CD14-positive monocyte (primary cell): ENCODE results near the gene KCNIP3. TPM values are rescaled to one million over a fixed set of nuclear protein-coding genes. Genes with fewer than 3 reads are reported as not detected.

ENCODE experiments used
- DNase-seq, 3 donors: peaks; one replicate each; pipeline ENCODE4 v3.0.0-alpha.2; 2011 to 2022
- H2AFZ ChIP-seq: 2 replicates; pipeline ENCODE4 v1.6.0; 2012; ENCODE audit warnings: mild to moderate bottlenecking, low read depth, low read length, inconsistent platforms; ENCODE audit not compliant: insufficient read depth, poor library complexity, severe bottlenecking
- H3K27ac ChIP-seq, 2 donors: 1 replicate in 1 of 2; 2 replicates in 1 of 2; pipeline ENCODE4 v1.5.1; 2012 to 2013; ENCODE audit warnings: low read length in 2 of 2, control low read depth in 1 of 2, inconsistent platforms in 1 of 2, low read depth in 1 of 2, mild to moderate bottlenecking in 1 of 2
- H3K27me3 ChIP-seq, 2 donors: one replicate each; pipeline versions ENCODE4 v1.6.0 to v1.6.1; 2011 to 2013; ENCODE audit warnings: low read length in 2 of 2; ENCODE audit not compliant: control insufficient read depth in 2 of 2, insufficient read depth in 2 of 2
- H3K36me3 ChIP-seq, 2 donors: replicated peaks in 1 of 2; 1 replicate in 1 of 2; 2 replicates in 1 of 2; pipeline versions ENCODE4 v1.5.1 to v1.6.1; 2012 to 2013; ENCODE audit warnings: low read length in 2 of 2, control low read depth in 1 of 2, inconsistent platforms in 1 of 2, mild to moderate bottlenecking in 1 of 2; ENCODE audit not compliant: insufficient read depth in 2 of 2, control insufficient read depth in 1 of 2
- H3K4me1 ChIP-seq, 2 donors: 1 replicate in 1 of 2; 2 replicates in 1 of 2; pipeline versions ENCODE4 v1.5.1 to v1.6.1; 2012 to 2013; ENCODE audit warnings: low read length in 2 of 2, control low read depth in 1 of 2, inconsistent platforms in 1 of 2, mild to moderate bottlenecking in 1 of 2, moderate library complexity in 1 of 2; ENCODE audit not compliant: insufficient read depth in 2 of 2, control insufficient read depth in 1 of 2
- H3K4me2 ChIP-seq: replicated peaks from 2 replicates; pipeline ENCODE3; 2012; ENCODE audit warnings: low read length, moderate library complexity, mild to moderate bottlenecking; ENCODE audit not compliant: poor library complexity, severe bottlenecking; ENCODE audit errors: extremely low read depth
- H3K4me3 ChIP-seq, 3 experiments: fragments of 200-600 bp in 1 of 3; sonication (generic) in 1 of 3; replicated peaks in 1 of 3; 1 replicate in 2 of 3; 2 replicates in 1 of 3; pipeline ENCODE4 v1.5.1; 2011 to 2013; ENCODE audit warnings: low read length in 3 of 3, mild to moderate bottlenecking in 3 of 3, control low read depth in 2 of 3, low read depth in 2 of 3, inconsistent platforms in 1 of 3, moderate library complexity in 1 of 3
- H3K79me2 ChIP-seq: 2 replicates; pipeline ENCODE4 v1.6.0; 2012; ENCODE audit warnings: mild to moderate bottlenecking, control low read depth, inconsistent platforms, low read length, moderate library complexity; ENCODE audit not compliant: insufficient read depth
- H3K9ac ChIP-seq: 2 replicates; pipeline ENCODE4 v1.6.0; 2017; ENCODE audit warnings: low read length, mild to moderate bottlenecking; ENCODE audit not compliant: insufficient read depth, poor library complexity, severe bottlenecking
- H3K9me3 ChIP-seq, 2 donors: replicated peaks in 1 of 2; 1 replicate in 1 of 2; 2 replicates in 1 of 2; pipeline versions ENCODE4 v1.5.1 to v1.6.1; 2012 to 2013; ENCODE audit warnings: low read length in 2 of 2, control low read depth in 1 of 2; ENCODE audit not compliant: control insufficient read depth in 1 of 2, insufficient read depth in 1 of 2
- H4K20me1 ChIP-seq: 2 replicates; pipeline ENCODE4 v1.6.0; 2012; ENCODE audit warnings: mild to moderate bottlenecking, low read length, control low read depth, moderate library complexity; ENCODE audit not compliant: insufficient read depth
- H3K27ac Mint-ChIP-seq, 7 donors: one replicate each; pipeline ENCODE4 v1.8.0; 2020; ENCODE audit warnings: mild to moderate bottlenecking in 7 of 7, mixed read lengths in 7 of 7, moderate library complexity in 6 of 7, inconsistent platforms in 2 of 7
- H3K27me3 Mint-ChIP-seq, 3 donors: one replicate each; pipeline ENCODE4 v1.8.0; 2021 to 2022; ENCODE audit warnings: low read depth in 3 of 3, mild to moderate bottlenecking in 3 of 3, mixed read lengths in 3 of 3, moderate library complexity in 3 of 3, inconsistent platforms in 1 of 3
- H3K36me3 Mint-ChIP-seq, 2 donors: one replicate each; pipeline ENCODE4 v1.8.0; 2020; ENCODE audit warnings: mixed read lengths in 2 of 2, inconsistent platforms in 1 of 2, mild to moderate bottlenecking in 1 of 2
- H3K4me1 Mint-ChIP-seq: one replicate; pipeline ENCODE4 v1.8.0; 2020; ENCODE audit warnings: mild to moderate bottlenecking, mixed read lengths
- H3K4me3 Mint-ChIP-seq, 2 donors: one replicate each; pipeline ENCODE4 v1.8.0; 2020; ENCODE audit warnings: mild to moderate bottlenecking in 2 of 2, mixed read lengths in 2 of 2, moderate library complexity in 1 of 2
- H3K9me3 Mint-ChIP-seq, 7 donors: one replicate each; pipeline ENCODE4 v1.8.0; 2020 to 2022; ENCODE audit warnings: mixed read lengths in 7 of 7, mild to moderate bottlenecking in 6 of 7, moderate library complexity in 6 of 7, inconsistent platforms in 2 of 7
- WGBS: methylation state at CpG from one replicate; pipeline ENCODE4 v1.1.5; 2013; ENCODE audit warnings: missing lambda C conversion rate; ENCODE audit not compliant: insufficient coverage; 5-methylcytosine and 5-hydroxymethylcytosine counted together
- intact Hi-C, 2 donors: fragments of 100-400 bp; cut with micrococcal nuclease; formaldehyde crosslinking; loops; one replicate each; pipeline versions ENCODE4 v1.15.0 to v1.15.1; 2023
- polyA plus RNA-seq, 3 donors: library from polyadenylated mRNA; depleted of rRNA in 1 of 3; unstranded in 2 of 3; stranded (reverse) in 1 of 3; fragments of 300-500 nt in 2 of 3; fragments of >200 nt in 1 of 3; fragmentation: Illumina TruSeq in 2 of 3; gene quantifications; 1 replicate in 2 of 3; 2 replicates in 1 of 3; pipeline ENCODE4 v1.2.3, GENCODE V29; 2012 to 2021
- TF ChIP-seq, protein P1 (sequence below): fragments of 200-600 bp; IDR thresholded peaks from one replicate; pipeline ENCODE4 v1.8.0; 2022; ENCODE audit warnings: antibody characterized with exemption, mild to moderate bottlenecking

KCNIP3 gene
- polyA plus RNA-seq, 3 donors = not detected

DNA sequence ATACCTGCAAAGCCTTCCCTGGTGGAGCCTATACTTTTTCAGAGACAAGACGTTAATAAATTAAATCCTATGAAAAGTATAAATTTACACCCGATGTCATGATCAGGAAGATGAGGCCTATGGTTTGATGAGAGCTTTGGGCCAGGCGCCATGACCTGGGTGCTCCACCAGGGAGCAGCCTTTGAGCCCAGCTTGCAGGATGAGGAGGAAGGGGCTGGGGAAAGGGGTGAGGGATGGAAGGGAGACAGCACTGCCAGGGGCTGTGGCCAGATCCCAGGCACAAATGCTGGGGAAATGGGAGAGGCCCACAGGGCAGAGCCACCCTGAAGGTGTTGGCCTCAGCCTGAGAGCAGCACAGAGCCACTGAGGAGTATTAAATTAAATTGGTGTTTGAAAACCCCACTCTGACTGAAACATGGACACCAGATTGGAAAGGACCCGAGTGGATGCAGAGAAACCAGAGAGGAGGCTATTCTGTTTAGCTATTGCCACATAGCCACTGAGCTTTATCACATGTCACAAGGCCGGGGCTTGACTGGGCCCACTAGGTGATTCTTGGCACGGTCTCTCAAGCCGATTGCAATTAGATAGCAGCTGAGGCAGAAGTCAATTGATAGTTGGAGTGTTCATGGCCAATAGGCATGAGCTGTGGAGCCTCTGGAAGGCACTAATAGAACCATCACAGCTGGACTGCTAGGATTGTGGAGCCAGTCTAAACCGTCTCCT lies 95.7 kb downstream of the KCNIP3 start:
- Histone ChIP-seq H4K20me1 (no peaks in the 10 kb centered on the region), H2AFZ (no peak overlapping the region), H3K4me3 (no peak overlapping the region), H3K79me2 (no peaks in the 10 kb centered on the region), H3K4me1 (no peaks in the 10 kb centered on the region), H3K4me2 (no peak overlapping the region), H3K36me3 (no peaks in the 10 kb centered on the region), H3K9me3 (no peaks in the 10 kb centered on the region), H3K27ac (no peak overlapping the region), H3K27me3 (no peaks in the 10 kb centered on the region), H3K9ac (no peak overlapping the region)
- TF ChIP-seq, protein P1, sequence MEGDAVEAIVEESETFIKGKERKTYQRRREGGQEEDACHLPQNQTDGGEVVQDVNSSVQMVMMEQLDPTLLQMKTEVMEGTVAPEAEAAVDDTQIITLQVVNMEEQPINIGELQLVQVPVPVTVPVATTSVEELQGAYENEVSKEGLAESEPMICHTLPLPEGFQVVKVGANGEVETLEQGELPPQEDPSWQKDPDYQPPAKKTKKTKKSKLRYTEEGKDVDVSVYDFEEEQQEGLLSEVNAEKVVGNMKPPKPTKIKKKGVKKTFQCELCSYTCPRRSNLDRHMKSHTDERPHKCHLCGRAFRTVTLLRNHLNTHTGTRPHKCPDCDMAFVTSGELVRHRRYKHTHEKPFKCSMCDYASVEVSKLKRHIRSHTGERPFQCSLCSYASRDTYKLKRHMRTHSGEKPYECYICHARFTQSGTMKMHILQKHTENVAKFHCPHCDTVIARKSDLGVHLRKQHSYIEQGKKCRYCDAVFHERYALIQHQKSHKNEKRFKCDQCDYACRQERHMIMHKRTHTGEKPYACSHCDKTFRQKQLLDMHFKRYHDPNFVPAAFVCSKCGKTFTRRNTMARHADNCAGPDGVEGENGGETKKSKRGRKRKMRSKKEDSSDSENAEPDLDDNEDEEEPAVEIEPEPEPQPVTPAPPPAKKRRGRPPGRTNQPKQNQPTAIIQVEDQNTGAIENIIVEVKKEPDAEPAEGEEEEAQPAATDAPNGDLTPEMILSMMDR = no peak
- Mint-ChIP-seq H3K27ac (no peak overlapping the region), H3K4me1 (peaks cover 3% of the 10 kb centered on the region), H3K27me3 (peaks cover 0 to 12% (median 6%) of the 10 kb centered on the region in 3 donors), H3K9me3 (peaks cover 0 to 3% (median 0%) of the 10 kb centered on the region in 7 donors), H3K4me3 (no peak overlapping the region), H3K36me3 (no peaks in the 10 kb centered on the region)
- DNase-seq = no peak
- 92% methylated on average over 5 of the region's 8 CpGs for WGBS
- intact Hi-C loops = no loop called here

DNA sequence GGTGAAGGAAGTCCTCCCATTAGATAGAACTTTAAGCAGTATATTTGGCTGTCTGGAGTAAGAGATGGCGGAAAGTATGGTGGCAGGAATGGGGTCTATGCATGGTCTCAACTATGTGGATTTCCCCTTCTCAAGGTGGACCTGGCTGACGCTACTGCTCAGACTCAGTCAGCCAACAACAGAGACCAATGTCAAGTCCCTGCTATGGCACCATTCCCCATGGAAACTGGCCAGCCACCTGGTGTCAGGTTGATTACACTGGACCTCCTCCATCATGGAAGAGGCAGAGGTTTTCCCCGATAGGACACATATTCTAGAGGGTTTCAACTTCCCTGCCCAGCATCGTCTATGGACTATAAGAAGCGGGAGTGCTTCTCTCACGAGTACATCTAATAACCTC lies 96.8 kb downstream of the KCNIP3 start:
- Mint-ChIP-seq H3K4me1 (peaks cover 3% of the 10 kb centered on the region), H3K27me3 (peaks cover 0 to 12% (median 6%) of the 10 kb centered on the region in 3 donors), H3K36me3 (no peaks in the 10 kb centered on the region), H3K4me3 (no peak overlapping the region), H3K9me3 (peaks cover 0 to 4% (median 0%) of the 10 kb centered on the region in 7 donors), H3K27ac (no peak overlapping the region)
- H3K79me2 ChIP-seq = no peaks in the 10 kb centered on the region
- H3K4me1 ChIP-seq = no peaks in the 10 kb centered on the region
- H3K9ac ChIP-seq = no peak overlapping the region
- H3K27me3 ChIP-seq = no peaks in the 10 kb centered on the region
- no peak overlapping the region for H3K4me2 ChIP-seq
- WGBS = 100% methylated on average over 1 of the region's 6 CpGs
- no peaks in the 10 kb centered on the region for H3K9me3 ChIP-seq
- DNase-seq = no peak
- H4K20me1 ChIP-seq = no peaks in the 10 kb centered on the region
- H2AFZ ChIP-seq = no peak overlapping the region
- TF ChIP-seq, protein P1 = no peak
- no peaks in the 10 kb centered on the region for H3K36me3 ChIP-seq
- no peak overlapping the region for H3K4me3 ChIP-seq
- no peak overlapping the region for H3K27ac ChIP-seq
- intact Hi-C loops = no loop called here
